ENCODE results near the gene BMAL2. TPM values are rescaled to one million over a fixed set of nuclear protein-coding genes. Genes with fewer than 3 reads are reported as not detected.

BMAL2 gene
- total RNA-seq, 1 experiment from 2014 or later: 16.2 TPM

- TF ChIP-seq AFF4 (CRISPR knock-in tag; IDR thresholded peaks at IDR 0.05; ENCODE audit: borderline replicate concordance) (no peak), SP1 (CRISPR knock-in tag; conservative IDR thresholded peaks at IDR 0.05) (no peak; the same call in 1 of the 2 replicates), USF2 (CRISPR knock-in tag; IDR thresholded peaks at IDR 0.05) (no peak), ZMAT4 (CRISPR knock-in tag; IDR thresholded peaks at IDR 0.05) (no peak), CDX4 (CRISPR knock-in tag; IDR thresholded peaks at IDR 0.05; ENCODE audit: borderline replicate concordance) (no peak), ZNF416 (CRISPR knock-in tag; IDR thresholded peaks at IDR 0.05) (no peak), CBFB (CRISPR knock-in tag; IDR thresholded peaks at IDR 0.05; ENCODE audit: low read depth) (no peak), FOXP4 (CRISPR knock-in tag; IDR thresholded peaks at IDR 0.05) (peak; percentile 43; the same call in 1 of the 2 replicates), PRRX2 (CRISPR knock-in tag; IDR thresholded peaks at IDR 0.05) (no peak), RELA (CRISPR knock-in tag; IDR thresholded peaks at IDR 0.05; ENCODE audit: borderline replicate concordance) (peak; percentile 52; the same call in 1 of the 2 replicates), PREB (CRISPR knock-in tag; IDR thresholded peaks at IDR 0.05; ENCODE audit: borderline replicate concordance) (no peak), ARID4B (CRISPR knock-in tag; IDR thresholded peaks at IDR 0.05; ENCODE audit: borderline replicate concordance) (no peak; the same call in 1 of the 2 replicates), ZBTB21 (CRISPR knock-in tag; IDR thresholded peaks at IDR 0.05; ENCODE audit: borderline replicate concordance) (no peak), TCF7 (CRISPR knock-in tag; IDR thresholded peaks at IDR 0.05; ENCODE audit: low read depth) (peak; percentile 88; the same call in 1 of the 2 replicates)
Measured at GRCh38 chr12:27332714-27333402, at the start of gene BMAL2 (continued).

Data from WTC11 (cell line).